ENCODE measurements around the gene CTXN3. TPM values are rescaled to one million over a fixed set of nuclear protein-coding genes. Genes with fewer than 3 reads are reported as not detected.

The CTXN3 gene
- total RNA-seq, result not detected

DNA sequence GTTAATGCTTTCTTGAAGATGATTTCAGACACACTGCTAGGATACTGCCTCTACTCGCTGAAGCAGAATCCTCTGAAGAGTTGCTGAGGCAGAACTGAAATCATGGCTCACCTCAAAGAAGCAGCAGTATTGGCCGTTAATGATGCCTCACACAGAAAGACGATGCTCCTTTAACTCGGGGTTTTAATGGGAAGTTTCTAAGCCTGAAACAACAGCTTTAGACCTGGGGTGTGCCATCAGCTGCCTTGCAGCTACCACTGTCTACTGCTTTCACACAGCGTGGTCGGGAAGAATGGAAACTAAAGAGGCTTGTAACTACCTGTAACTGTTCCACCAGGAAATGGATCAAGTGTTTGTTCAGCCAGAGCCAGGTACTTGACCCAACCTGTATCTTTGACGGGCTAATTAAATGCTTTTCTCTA, at the start of gene CTXN3:
CTXN3 (plus strand) TSS at position 65 of the 422 bp plus-strand sequence. CDS start 8,440 bp downstream, outside the sequence.
- Histone ChIP-seq H3K27me3 (no peaks in the 10 kb centered on the region), H3K27ac (peak within 1 kb of the TSS in 1 of 2 donors; percentile 44), H3K36me3 (no peaks in the 10 kb centered on the region), H3K4me3 (no peak within 1 kb of the TSS), H3K4me1 (no peaks in the 10 kb centered on the region), H3K9me3 (no peaks in the 10 kb centered on the region)
- intact Hi-C loops (cut with DNase I; ENCODE audit: low total_unique reads), result no loop called here
- TF ChIP-seq POLR2A (IDR thresholded peaks at IDR 0.05) (no peak), POLR2AphosphoS5 (IDR thresholded peaks at IDR 0.05) (no peak), CTCF (IDR thresholded peaks at IDR 0.05) (no peak)
- DNase-seq (ENCODE audit: low spot score in 2 of 2), result no peak

- no peaks in the 10 kb centered on the region for H3K9me3 ChIP-seq
- no peak overlapping the region for H3K27ac ChIP-seq
- no peaks in the 10 kb centered on the region for H3K27me3 ChIP-seq
- no peaks in the 10 kb centered on the region for H3K36me3 ChIP-seq
- H3K4me3 ChIP-seq, result no peak overlapping the region
- intact Hi-C loops (cut with DNase I; ENCODE audit: low total_unique reads), result no loop called here
- no peaks in the 10 kb centered on the region for H3K4me1 ChIP-seq
- DNase-seq (ENCODE audit: low spot score in 2 of 2), result no peak
- no peak for TF ChIP-seq POLR2AphosphoS5 (IDR thresholded peaks at IDR 0.05)
- TF ChIP-seq CTCF (IDR thresholded peaks at IDR 0.05), result no peak
- no peak for TF ChIP-seq POLR2A (IDR thresholded peaks at IDR 0.05)
These were observed 49.6 kb upstream of the CTXN3 start for GRCh38 chr5:127599320-127599719.

GRCh38 chr5:127599847-127600246, 49.0 kb upstream of the CTXN3 start:
- H3K4me1 ChIP-seq, result no peaks in the 10 kb centered on the region
- no peak overlapping the region for H3K27ac ChIP-seq
- H3K4me3 ChIP-seq, result no peak overlapping the region
- TF ChIP-seq CTCF (IDR thresholded peaks at IDR 0.05) (no peak), POLR2AphosphoS5 (IDR thresholded peaks at IDR 0.05) (no peak), POLR2A (IDR thresholded peaks at IDR 0.05) (no peak)
- intact Hi-C loops (cut with DNase I; ENCODE audit: low total_unique reads), result no loop called here
- H3K9me3 ChIP-seq, result no peaks in the 10 kb centered on the region
- no peaks in the 10 kb centered on the region for H3K36me3 ChIP-seq
- no peak for DNase-seq (ENCODE audit: low spot score in 2 of 2)
- no peaks in the 10 kb centered on the region for H3K27me3 ChIP-seq

- Histone ChIP-seq H3K4me3 (no peak overlapping the region), H3K36me3 (no peaks in the 10 kb centered on the region), H3K27me3 (no peaks in the 10 kb centered on the region), H3K27ac (no peak overlapping the region), H3K9me3 (no peaks in the 10 kb centered on the region), H3K4me1 (no peaks in the 10 kb centered on the region)
- no peak for DNase-seq (ENCODE audit: low spot score in 2 of 2)
- TF ChIP-seq POLR2A (IDR thresholded peaks at IDR 0.05), result no peak
- no peak for TF ChIP-seq POLR2AphosphoS5 (IDR thresholded peaks at IDR 0.05)
- no peak for TF ChIP-seq CTCF (IDR thresholded peaks at IDR 0.05)
- intact Hi-C loops (cut with DNase I; ENCODE audit: low total_unique reads), result no loop called here
These were observed 47.8 kb upstream of the CTXN3 start for GRCh38 chr5:127601111-127601510.

DNA sequence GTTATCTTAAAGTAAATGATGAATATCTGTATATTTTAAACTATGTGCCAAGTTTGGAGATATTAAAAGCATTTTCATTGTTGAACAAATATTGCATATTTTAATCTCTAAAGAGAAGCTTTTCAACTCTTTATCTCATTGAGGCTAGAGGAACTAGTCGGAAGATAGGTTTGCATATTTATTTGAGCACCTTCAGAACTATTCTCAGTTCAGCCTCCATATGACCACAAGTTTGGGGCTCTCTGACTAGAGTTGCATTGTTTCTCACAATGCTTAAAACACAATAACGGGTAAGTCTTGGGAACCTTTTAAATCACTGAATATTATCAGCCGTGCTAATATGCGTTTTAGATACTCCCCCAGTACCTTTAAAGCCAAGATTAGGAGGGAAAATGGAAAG, 47.3 kb upstream of the CTXN3 start:
- TF ChIP-seq POLR2A (IDR thresholded peaks at IDR 0.05), result no peak
- no peak for TF ChIP-seq CTCF (IDR thresholded peaks at IDR 0.05)
- no peak for TF ChIP-seq POLR2AphosphoS5 (IDR thresholded peaks at IDR 0.05)
- intact Hi-C loops (cut with DNase I; ENCODE audit: low total_unique reads), result no loop called here
- H3K27me3 ChIP-seq, result no peaks in the 10 kb centered on the region
- H3K4me1 ChIP-seq, result no peaks in the 10 kb centered on the region
- no peaks in the 10 kb centered on the region for H3K36me3 ChIP-seq
- no peaks in the 10 kb centered on the region for H3K9me3 ChIP-seq
- no peak for DNase-seq (ENCODE audit: low spot score in 2 of 2)
- no peak overlapping the region for H3K4me3 ChIP-seq
- H3K27ac ChIP-seq, result no peak overlapping the region
